Thymus (tissue), 11 donors: ENCODE data around the gene NEAT1. TPM values are rescaled to one million over a fixed set of nuclear protein-coding genes. Genes with fewer than 3 reads are reported as not detected.
"Not testable (repeated sequence)": the region's sequence is repeated elsewhere in the genome, so short reads cannot be mapped to it uniquely, and the experiment has no call there.

Experiments used
- DNase-seq, 9 donors: peaks; one replicate each; pipeline ENCODE4 v3.0.0-alpha.2; 2013; ENCODE audit warnings: low spot score in 9 of 9, low read depth in 6 of 9, missing footprints in 1 of 9
- H3K27ac ChIP-seq, 2 donors: one replicate each; pipeline ENCODE4 v1.5.1; 2013; ENCODE audit warnings: control low read depth in 1 of 2, low read depth in 1 of 2, low read length in 1 of 2, mild to moderate bottlenecking in 1 of 2, moderate library complexity in 1 of 2
- H3K27me3 ChIP-seq, 2 donors: one replicate each; pipeline ENCODE4 v1.5.1; 2013; ENCODE audit warnings: low read length in 1 of 2; ENCODE audit not compliant: control insufficient read depth in 2 of 2, insufficient read depth in 1 of 2
- H3K36me3 ChIP-seq, 2 donors: one replicate each; pipeline ENCODE4 v1.5.1; 2013; ENCODE audit warnings: low read length in 1 of 2, mild to moderate bottlenecking in 1 of 2, moderate library complexity in 1 of 2; ENCODE audit not compliant: control insufficient read depth in 2 of 2, insufficient read depth in 2 of 2
- H3K4me1 ChIP-seq, 2 donors: one replicate each; pipeline ENCODE4 v1.5.1; 2013; ENCODE audit warnings: low read length in 2 of 2; ENCODE audit not compliant: control insufficient read depth in 2 of 2, insufficient read depth in 2 of 2
- H3K4me3 ChIP-seq, 2 donors: one replicate each; pipeline ENCODE4 v1.5.1; 2013; ENCODE audit warnings: low read length in 2 of 2, control low read depth in 1 of 2, mild to moderate bottlenecking in 1 of 2
- H3K9me3 ChIP-seq, 2 donors: one replicate each; pipeline ENCODE4 v1.5.1; 2013; ENCODE audit warnings: low read length in 1 of 2, mild to moderate bottlenecking in 1 of 2; ENCODE audit not compliant: control insufficient read depth in 2 of 2, insufficient read depth in 1 of 2
- WGBS: extraction: QIAGEN DNeasy Blood & Tissue Kit; methylation state at CpG from one replicate; pipeline ENCODE4 v1.1.7; 2013; 5-methylcytosine and 5-hydroxymethylcytosine counted together
- polyA plus RNA-seq: library from polyadenylated mRNA; stranded (reverse); fragments of 200-250 nt; gene quantifications from one replicate; pipeline ENCODE4 v1.2.3, GENCODE V29; 2013
- total RNA-seq: library from RNA; stranded (reverse); fragments of 120-200 nt; gene quantifications from one replicate; pipeline ENCODE4 v1.2.4, GENCODE V29; 2013
- donor health status: healthy.

Gene NEAT1
- total and polyA plus RNA-seq, 2 donors = 9.2 to 3,325 TPM

DNA sequence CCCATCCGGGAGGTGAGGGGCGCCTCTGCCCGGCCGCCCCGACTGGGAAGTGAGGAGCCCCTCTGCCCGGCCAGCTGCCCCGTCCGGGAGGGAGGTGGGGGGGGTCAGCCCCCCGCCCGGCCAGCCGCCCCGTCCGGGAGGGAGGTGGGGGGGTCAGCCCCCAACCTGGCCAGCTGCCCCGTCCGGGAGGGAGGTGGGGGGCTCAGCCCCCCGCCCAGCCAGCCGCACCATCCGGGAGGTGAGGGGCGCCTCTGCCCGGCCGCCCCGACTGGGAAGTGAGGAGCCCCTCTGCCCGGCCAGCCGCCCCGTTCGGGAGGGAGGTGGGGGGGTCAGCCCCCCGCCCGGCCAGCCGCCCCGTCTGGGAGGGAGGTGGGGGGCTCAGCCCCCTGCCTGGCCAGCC lies 28.7 kb downstream of the NEAT1 start:
- not testable (repeated sequence) for H3K9me3 ChIP-seq, H3K27ac ChIP-seq, H3K36me3 ChIP-seq, H3K27me3 ChIP-seq, DNase-seq, H3K4me3 ChIP-seq
- peaks cover 0 to 22% of the 10 kb centered on the region in 2 donors for H3K4me1 ChIP-seq
- WGBS = 92% methylated on average over 20 of the region's 30 CpGs

DNA sequence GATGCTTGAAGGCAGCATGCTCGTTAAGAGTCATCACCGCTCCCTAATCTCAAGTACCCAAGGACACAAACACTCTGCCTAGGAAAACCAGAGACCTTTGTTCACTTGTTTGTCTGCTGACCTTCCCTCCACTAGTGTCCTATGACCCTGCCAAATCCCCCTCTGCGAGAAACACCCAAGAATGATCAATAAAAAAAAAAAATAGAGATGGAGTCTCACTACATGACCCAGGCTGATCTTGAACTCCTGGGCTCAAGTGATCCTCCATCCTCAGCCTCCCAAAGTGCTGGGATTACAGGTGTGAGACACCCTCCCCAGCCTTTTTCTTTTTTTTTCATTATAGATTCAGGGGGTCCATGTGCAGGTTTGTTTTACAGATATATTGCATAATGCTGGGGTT lies 29.7 kb downstream of the NEAT1 start:
- H3K27ac ChIP-seq, H3K36me3 ChIP-seq, H3K4me3 ChIP-seq, H3K9me3 ChIP-seq, DNase-seq, H3K27me3 ChIP-seq: not testable (repeated sequence)
- H3K4me1 ChIP-seq = peaks cover 0 to 22% of the 10 kb centered on the region in 2 donors
- WGBS = 94% methylated on average over 3 of the region's 3 CpGs

GRCh38 chr11:65452806-65453490 lies 30.4 kb downstream of the NEAT1 start:
- no peak for DNase-seq
- peaks cover 0 to 7% of the 10 kb centered on the region in 2 donors for H3K9me3 ChIP-seq
- H3K27ac ChIP-seq = no peak overlapping the region
- H3K4me1 ChIP-seq = peaks cover 0 to 22% of the 10 kb centered on the region in 2 donors
- 94% methylated on average over 8 of the region's 8 CpGs for WGBS
- no peaks in the 10 kb centered on the region for H3K36me3 ChIP-seq
- H3K4me3 ChIP-seq = no peak overlapping the region
- no peaks in the 10 kb centered on the region for H3K27me3 ChIP-seq

GRCh38 chr11:65454311-65454695 lies 31.7 kb downstream of the NEAT1 start:
- no peaks in the 10 kb centered on the region for H3K36me3 ChIP-seq
- H3K4me3 ChIP-seq = peak overlapping the region; percentile 52 to 71
- whole genome bisulfite sequencing = 90% methylated on average over 10 of the region's 10 CpGs

GRCh38 chr11:65454696-65455456 lies 32.3 kb downstream of the NEAT1 start:
- Histone ChIP-seq H3K36me3 (no peaks in the 10 kb centered on the region), H3K27me3 (no peaks in the 10 kb centered on the region), H3K4me1 (peaks cover 0 to 13% of the 10 kb centered on the region in 2 donors), H3K9me3 (peaks cover 0 to 7% of the 10 kb centered on the region in 2 donors), H3K27ac (peak overlapping the region; percentile 68 to 76), H3K4me3 (peak overlapping the region; percentile 52 to 71)
- peak in 7 of 9 donors; percentile 68 to 88 (median 81) for DNase-seq
- WGBS = 3% methylated on average over 47 of the region's 47 CpGs

More at GRCh38 chr11:65454311-65454695, 31.7 kb downstream of the NEAT1 start:
- Histone ChIP-seq H3K27me3 (no peaks in the 10 kb centered on the region), H3K9me3 (peaks cover 0 to 7% of the 10 kb centered on the region in 2 donors), H3K27ac (peak overlapping the region in 1 of 2 donors; percentile 15), H3K4me1 (peaks cover 0 to 13% of the 10 kb centered on the region in 2 donors)
- DNase-seq = no peak

DNA sequence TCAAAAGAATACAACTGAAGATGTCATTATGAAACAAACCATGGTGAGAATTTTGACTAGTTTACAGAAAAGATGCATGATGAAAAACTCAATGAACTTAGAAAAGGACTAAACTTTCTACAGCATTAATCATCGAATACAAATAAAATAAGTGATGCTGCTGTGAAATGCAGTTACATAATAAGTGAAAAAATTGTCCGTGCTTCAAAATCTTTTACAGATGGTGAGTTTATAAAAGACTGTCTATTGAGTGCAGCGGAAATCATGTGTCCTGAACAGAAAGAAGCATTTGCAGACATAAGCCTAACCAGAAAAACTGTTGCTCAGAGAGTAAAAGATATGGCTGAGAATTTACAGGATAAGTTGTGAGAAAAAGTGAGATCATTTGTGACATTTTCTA lies 33.8 kb downstream of the NEAT1 start:
- H3K4me1 ChIP-seq = peaks cover 0 to 13% of the 10 kb centered on the region in 2 donors
- H3K4me3 ChIP-seq = no peak overlapping the region
- DNase-seq = no peak
- no peaks in the 10 kb centered on the region for H3K27me3 ChIP-seq
- no peaks in the 10 kb centered on the region for H3K9me3 ChIP-seq
- WGBS = 98% methylated on average over 3 of the region's 3 CpGs
- no peak overlapping the region for H3K27ac ChIP-seq
- H3K36me3 ChIP-seq = no peaks in the 10 kb centered on the region

- 94% methylated on average over 7 of the region's 7 CpGs for WGBS
- Histone ChIP-seq H3K36me3 (no peaks in the 10 kb centered on the region), H3K27me3 (no peaks in the 10 kb centered on the region), H3K9me3 (no peaks in the 10 kb centered on the region), H3K4me1 (peaks cover 0 to 9% of the 10 kb centered on the region in 2 donors), H3K4me3 (no peak overlapping the region), H3K27ac (no peak overlapping the region)
- DNase-seq = no peak
Observed at GRCh38 chr11:65459552-65459951, 37.0 kb downstream of the NEAT1 start.

- H3K36me3 ChIP-seq, H3K27ac ChIP-seq, H3K4me3 ChIP-seq, H3K4me1 ChIP-seq, H3K9me3 ChIP-seq, DNase-seq, H3K27me3 ChIP-seq: not testable (repeated sequence)
- 98% methylated on average over 18 of the region's 18 CpGs for WGBS
Observed at GRCh38 chr11:65465471-65465870, 42.9 kb downstream of the NEAT1 start.

GRCh38 chr11:65467306-65467705 lies 44.7 kb downstream of the NEAT1 start:
- not testable (repeated sequence) for H3K27ac ChIP-seq, H3K36me3 ChIP-seq, DNase-seq, H3K4me3 ChIP-seq, H3K9me3 ChIP-seq, H3K27me3 ChIP-seq
- 97% methylated on average over 6 of the region's 6 CpGs for WGBS
- H3K4me1 ChIP-seq = peaks cover 12 to 16% of the 10 kb centered on the region in 2 donors
